Osteoblast (primary cell): ENCODE measurements around the gene KTI12. TPM values are rescaled to one million over a fixed set of nuclear protein-coding genes. Genes with fewer than 3 reads are reported as not detected.
"Not testable (repeated sequence)": the region's sequence is repeated elsewhere in the genome, so short reads cannot be mapped to it uniquely, and the experiment has no call there.

Experiments
- DNase-seq: peaks from one replicate; pipeline ENCODE4 v3.0.0; 2011; ENCODE audit warnings: low spot score, mixed read lengths; ENCODE audit not compliant: insufficient read length; ENCODE audit errors: missing footprints
- H2AFZ ChIP-seq: 2 replicates; pipeline ENCODE4 v1.6.0; 2011; ENCODE audit warnings: mild to moderate bottlenecking, low read length
- H3K27ac ChIP-seq: 2 replicates; pipeline ENCODE4 v1.5.1; 2011; ENCODE audit warnings: mild to moderate bottlenecking, low read depth, low read length, moderate library complexity
- H3K27me3 ChIP-seq: 2 replicates; pipeline ENCODE4 v1.6.0; 2012; ENCODE audit warnings: mild to moderate bottlenecking, control low read depth, inconsistent platforms, low read length, moderate library complexity; ENCODE audit not compliant: insufficient read depth
- H3K36me3 ChIP-seq: 2 replicates; pipeline ENCODE4 v1.5.1; 2011; ENCODE audit warnings: mild to moderate bottlenecking, low read length, control low read depth, moderate library complexity; ENCODE audit not compliant: insufficient read depth
- H3K4me1 ChIP-seq: 2 replicates; pipeline ENCODE4 v1.5.1; 2011; ENCODE audit warnings: mild to moderate bottlenecking, low read length, control low read depth, moderate library complexity; ENCODE audit not compliant: insufficient read depth
- H3K4me2 ChIP-seq: 2 replicates; pipeline ENCODE4 v1.6.0; 2011; ENCODE audit warnings: mild to moderate bottlenecking, low read length; ENCODE audit not compliant: insufficient read depth
- H3K4me3 ChIP-seq: fragments of 200-600 bp; sonication (generic); 3 replicates; pipeline ENCODE4 v1.5.1; 2012; ENCODE audit warnings: mild to moderate bottlenecking, low read length, inconsistent platforms; ENCODE audit not compliant: insufficient read depth
- H3K79me2 ChIP-seq: 2 replicates; pipeline ENCODE4 v1.6.0; 2012; ENCODE audit warnings: mild to moderate bottlenecking, low read length, control low read depth, inconsistent platforms; ENCODE audit not compliant: insufficient read depth
- H3K9me3 ChIP-seq: 2 replicates; pipeline ENCODE4 v1.5.1; 2011; ENCODE audit warnings: low read depth, low read length, control low read depth
- H4K20me1 ChIP-seq: 2 replicates; pipeline ENCODE4 v1.6.0; 2012; ENCODE audit warnings: mild to moderate bottlenecking, low read length, control low read depth; ENCODE audit not compliant: insufficient read depth
- total RNA-seq: library from RNA; depleted of rRNA; stranded (reverse); fragments of >200 nt; gene quantifications from 2 replicates; pipeline ENCODE4 v1.2.3, GENCODE V29; 2012
- TF ChIP-seq, protein P1 (sequence below): IDR thresholded peaks from 2 replicates; pipeline ENCODE4 v1.5.1; 2011; ENCODE audit warnings: mild to moderate bottlenecking, low read depth, low read length, moderate library complexity; ENCODE audit errors: extremely low read depth

Gene KTI12
- total RNA-seq, 1 donor: 14.5 TPM

DNA sequence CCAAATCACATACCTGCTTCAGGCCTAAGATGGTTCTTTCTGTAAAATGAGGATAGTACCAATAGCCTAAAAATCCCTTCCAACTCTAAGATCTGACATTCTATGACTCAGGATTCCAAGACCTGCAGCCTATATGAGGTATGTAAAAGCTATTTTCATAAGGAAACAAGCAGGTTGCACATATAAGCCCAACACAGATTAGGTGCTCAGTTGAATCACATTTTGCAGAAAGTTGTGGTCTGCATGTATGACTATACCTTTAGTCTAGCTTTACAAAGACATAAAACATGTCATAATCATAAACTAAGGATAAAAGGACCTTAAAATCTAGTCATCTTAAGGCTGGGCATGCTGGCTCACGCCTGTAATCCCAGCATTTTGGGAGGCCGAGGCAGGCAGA, 7.3 kb downstream of the KTI12 start:
- Histone ChIP-seq H3K27ac (no peak overlapping the region), H3K27me3 (no peaks in the 10 kb centered on the region), H3K4me1 (peaks cover under 1% of the 10 kb centered on the region), H4K20me1 (no peaks in the 10 kb centered on the region), H2AFZ (no peak overlapping the region), H3K36me3 (peaks cover 24% of the 10 kb centered on the region), H3K4me3 (no peak overlapping the region), H3K79me2 (peaks cover 18% of the 10 kb centered on the region), H3K4me2 (no peak overlapping the region), H3K9me3 (no peaks in the 10 kb centered on the region)
- DNase-seq: no peak
- TF ChIP-seq, protein P1, sequence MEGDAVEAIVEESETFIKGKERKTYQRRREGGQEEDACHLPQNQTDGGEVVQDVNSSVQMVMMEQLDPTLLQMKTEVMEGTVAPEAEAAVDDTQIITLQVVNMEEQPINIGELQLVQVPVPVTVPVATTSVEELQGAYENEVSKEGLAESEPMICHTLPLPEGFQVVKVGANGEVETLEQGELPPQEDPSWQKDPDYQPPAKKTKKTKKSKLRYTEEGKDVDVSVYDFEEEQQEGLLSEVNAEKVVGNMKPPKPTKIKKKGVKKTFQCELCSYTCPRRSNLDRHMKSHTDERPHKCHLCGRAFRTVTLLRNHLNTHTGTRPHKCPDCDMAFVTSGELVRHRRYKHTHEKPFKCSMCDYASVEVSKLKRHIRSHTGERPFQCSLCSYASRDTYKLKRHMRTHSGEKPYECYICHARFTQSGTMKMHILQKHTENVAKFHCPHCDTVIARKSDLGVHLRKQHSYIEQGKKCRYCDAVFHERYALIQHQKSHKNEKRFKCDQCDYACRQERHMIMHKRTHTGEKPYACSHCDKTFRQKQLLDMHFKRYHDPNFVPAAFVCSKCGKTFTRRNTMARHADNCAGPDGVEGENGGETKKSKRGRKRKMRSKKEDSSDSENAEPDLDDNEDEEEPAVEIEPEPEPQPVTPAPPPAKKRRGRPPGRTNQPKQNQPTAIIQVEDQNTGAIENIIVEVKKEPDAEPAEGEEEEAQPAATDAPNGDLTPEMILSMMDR: no peak

DNA sequence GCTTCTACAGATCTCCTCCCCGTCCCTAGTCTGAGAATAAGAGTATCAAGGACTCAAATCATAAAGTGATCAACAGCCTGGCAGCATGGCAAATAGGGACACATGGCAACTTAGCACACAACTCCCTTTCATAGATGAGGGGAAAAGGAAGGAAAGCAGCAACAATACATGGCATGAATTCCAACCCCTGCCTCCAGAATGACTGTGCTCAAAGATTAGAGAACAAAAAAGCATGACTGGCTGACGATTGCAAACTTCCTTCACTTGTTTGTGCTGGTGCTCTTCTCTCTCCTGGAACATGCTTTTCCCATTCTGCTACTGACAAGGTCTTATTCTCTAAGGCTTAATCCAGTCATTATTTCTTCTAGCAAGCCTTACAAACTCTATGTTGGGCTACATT, 11.5 kb downstream of the KTI12 start:
- no peaks in the 10 kb centered on the region for H3K9me3 ChIP-seq
- TF ChIP-seq, protein P1: no peak
- DNase-seq: no peak
- no peak overlapping the region for H3K4me3 ChIP-seq
- H3K27me3 ChIP-seq: no peaks in the 10 kb centered on the region
- no peaks in the 10 kb centered on the region for H3K79me2 ChIP-seq
- H2AFZ ChIP-seq: no peak overlapping the region
- no peak overlapping the region for H3K27ac ChIP-seq
- peaks cover 41% of the 10 kb centered on the region for H3K36me3 ChIP-seq
- H3K4me2 ChIP-seq: no peak overlapping the region
- no peaks in the 10 kb centered on the region for H4K20me1 ChIP-seq
- no peaks in the 10 kb centered on the region for H3K4me1 ChIP-seq

DNA sequence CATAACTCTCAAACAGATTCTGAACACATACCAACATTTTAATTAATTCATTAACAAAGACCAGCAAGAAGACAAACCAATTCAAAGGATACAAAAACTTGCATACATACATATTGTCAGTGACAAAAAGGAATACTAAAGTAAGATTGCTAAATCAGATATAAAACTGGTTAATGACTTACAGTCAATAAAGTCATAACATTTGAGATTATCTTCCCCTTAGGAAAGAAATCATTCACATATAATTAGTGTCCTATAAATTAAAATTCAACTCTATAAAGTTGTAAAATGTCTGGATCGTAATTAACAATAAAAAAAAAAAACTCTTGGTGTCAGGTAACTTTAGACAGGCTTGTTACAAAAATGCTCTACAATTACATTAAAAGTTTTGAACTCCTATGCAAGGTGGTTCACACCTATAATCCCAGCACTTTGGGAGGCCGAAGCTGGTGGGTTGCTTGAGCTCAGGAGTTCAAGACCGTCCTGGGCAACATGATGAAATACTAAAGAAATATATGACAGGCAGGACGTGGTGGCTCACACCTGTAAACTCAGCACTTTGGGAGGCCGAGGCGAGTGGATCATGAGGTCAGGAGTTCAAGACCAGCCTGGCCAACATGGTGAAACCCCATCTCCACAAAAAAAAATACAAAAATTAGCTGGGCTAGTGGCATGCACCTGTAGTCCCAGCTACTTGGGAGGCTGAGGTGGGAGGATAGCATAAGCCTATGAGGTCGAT, 25.4 kb downstream of the KTI12 start:
- no peaks in the 10 kb centered on the region for H3K36me3 ChIP-seq
- no peaks in the 10 kb centered on the region for H3K79me2 ChIP-seq
- H4K20me1 ChIP-seq: no peaks in the 10 kb centered on the region
- peak overlapping the region; percentile 32 for H3K27ac ChIP-seq
- H3K4me2 ChIP-seq: peak overlapping the region; percentile 27
- H2AFZ ChIP-seq: no peak overlapping the region
- TF ChIP-seq, protein P1: no peak
- no peaks in the 10 kb centered on the region for H3K27me3 ChIP-seq
- H3K4me3 ChIP-seq: no peak overlapping the region
- no peaks in the 10 kb centered on the region for H3K9me3 ChIP-seq
- peaks cover 27% of the 10 kb centered on the region for H3K4me1 ChIP-seq
- no peak for DNase-seq

DNA sequence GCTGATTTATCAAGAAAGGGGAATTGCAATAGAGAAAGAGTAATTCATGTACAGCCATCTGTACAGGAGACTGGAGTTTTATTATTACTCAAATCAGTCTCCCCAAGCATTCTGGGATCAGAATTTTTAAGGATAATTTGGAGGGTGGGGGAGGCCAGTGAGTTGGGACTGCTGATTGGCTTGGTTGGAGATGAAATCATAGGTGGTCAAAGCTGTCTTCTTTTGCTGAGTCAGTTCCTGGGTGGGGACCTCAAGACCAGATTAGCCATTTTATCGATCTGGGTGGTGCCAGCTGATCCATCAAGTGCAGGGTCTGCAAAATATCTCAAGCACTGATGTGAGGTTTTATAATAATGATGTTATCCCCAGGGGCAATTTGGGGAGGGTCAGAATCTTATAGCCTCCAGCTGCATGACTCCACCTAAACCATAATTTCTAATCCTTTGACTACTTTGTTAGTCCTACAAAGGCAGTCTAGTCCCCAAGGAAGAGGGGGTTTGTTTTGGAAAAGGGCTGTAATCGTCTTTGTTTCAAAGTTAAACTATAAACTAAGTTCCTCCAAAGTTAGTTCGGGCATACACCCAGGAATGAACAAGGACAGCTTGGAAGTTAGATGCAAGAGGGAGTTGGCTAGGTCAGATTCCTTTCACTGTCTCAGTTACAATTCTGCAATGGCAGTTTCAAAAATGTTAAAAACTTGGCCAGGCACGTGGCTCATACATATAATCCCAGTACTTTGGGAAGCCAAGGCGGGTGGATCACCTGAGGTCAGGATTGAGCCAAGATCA, 26.2 kb downstream of the KTI12 start:
- H3K27me3 ChIP-seq: no peaks in the 10 kb centered on the region
- no peaks in the 10 kb centered on the region for H3K9me3 ChIP-seq
- H3K27ac ChIP-seq: peak overlapping the region; percentile 32
- DNase-seq: no peak
- no peaks in the 10 kb centered on the region for H3K36me3 ChIP-seq
- H3K4me1 ChIP-seq: peaks cover 27% of the 10 kb centered on the region
- H3K4me2 ChIP-seq: peak overlapping the region; percentile 27
- TF ChIP-seq, protein P1: no peak
- H2AFZ ChIP-seq: peak overlapping the region; percentile 69
- H3K4me3 ChIP-seq: no peak overlapping the region
- no peaks in the 10 kb centered on the region for H4K20me1 ChIP-seq
- no peaks in the 10 kb centered on the region for H3K79me2 ChIP-seq

DNA sequence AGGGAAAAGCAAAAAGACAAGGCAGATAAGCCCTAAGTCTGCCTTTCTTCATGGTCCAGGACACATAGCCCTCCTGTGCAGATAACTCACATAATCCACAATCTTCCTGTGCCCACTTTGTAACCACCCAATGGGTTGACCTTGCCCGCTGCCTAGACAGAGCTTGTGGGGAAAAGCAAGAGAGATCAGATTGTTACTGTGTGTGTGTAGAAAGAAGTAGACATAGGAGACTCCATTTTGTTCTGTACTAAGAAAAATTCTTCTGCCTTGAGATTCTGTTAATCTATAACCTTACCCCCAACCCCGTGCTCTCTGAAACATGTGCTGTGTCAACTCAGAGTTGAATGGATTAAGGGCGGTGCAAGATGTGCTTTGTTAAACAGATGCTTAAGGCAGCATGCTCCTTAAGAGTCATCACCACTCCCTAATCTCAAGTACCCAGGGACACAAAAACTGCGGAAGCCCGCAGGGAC, 27.5 kb downstream of the KTI12 start:
- not testable (repeated sequence) for DNase-seq, H3K79me2 ChIP-seq, H3K9me3 ChIP-seq, H4K20me1 ChIP-seq, H3K4me3 ChIP-seq, H3K36me3 ChIP-seq, H3K27me3 ChIP-seq
- Histone ChIP-seq H3K27ac (peak overlapping the region; percentile 86), H3K4me2 (peak overlapping the region; percentile 66), H2AFZ (peak overlapping the region; percentile 69), H3K4me1 (peaks cover 30% of the 10 kb centered on the region)
